HFFc6 (cell line): Measurements from ENCODE around the gene TBC1D23. TPM values are rescaled to one million over a fixed set of nuclear protein-coding genes. Genes with fewer than 3 reads are reported as not detected.
"Not testable (repeated sequence)": the region's sequence is repeated elsewhere in the genome, so short reads cannot be mapped to it uniquely, and the experiment has no call there.

Experiments used
- DNase-seq: peaks from one replicate; pipeline ENCODE4 v3.0.0-alpha.2; 2018
- H3K27ac Mint-ChIP-seq: 2 replicates; pipeline ENCODE4 v1.8.0; 2020; ENCODE audit warnings: mild to moderate bottlenecking, mixed read lengths
- H3K27me3 Mint-ChIP-seq: 2 replicates; pipeline ENCODE4 v1.8.0; 2021; ENCODE audit warnings: mild to moderate bottlenecking, moderate library complexity, mixed read lengths; ENCODE audit not compliant: insufficient read depth
- H3K36me3 Mint-ChIP-seq: 2 replicates; pipeline ENCODE4 v1.8.0; 2021; ENCODE audit warnings: low read depth, mixed read lengths
- H3K4me1 Mint-ChIP-seq: 2 replicates; pipeline ENCODE4 v1.8.0; 2020; ENCODE audit warnings: low read depth, mixed read lengths
- H3K4me3 Mint-ChIP-seq: 2 replicates; pipeline ENCODE4 v1.8.0; 2020; ENCODE audit warnings: mild to moderate bottlenecking, moderate library complexity, mixed read lengths
- H3K9me3 Mint-ChIP-seq: 2 replicates; pipeline ENCODE4 v1.8.0; 2020; ENCODE audit warnings: mild to moderate bottlenecking, mixed read lengths
- total RNA-seq, 6 experiments: library from RNA; stranded (reverse); fragmentation: NEBNext Ultra II Directional; extraction: Animal tissue kit (Norgen Biotek cat#: 25700); gene quantifications; 2 replicates in 1 of 6; 3 replicates in 5 of 6; pipeline ENCODE4 v1.2.3, GENCODE V29; 2021
- TF ChIP-seq, protein P1 (sequence below): fragments of 200-600 bp; sonication (generic); IDR thresholded peaks from 2 replicates; pipeline ENCODE4 v1.5.0; 2021; ENCODE audit warnings: antibody characterized with exemption, mild to moderate bottlenecking

TBC1D23 gene
- total RNA-seq, 6 experiments from 2014 or later = 62.1 to 76.5 (median 72.9) TPM

DNA sequence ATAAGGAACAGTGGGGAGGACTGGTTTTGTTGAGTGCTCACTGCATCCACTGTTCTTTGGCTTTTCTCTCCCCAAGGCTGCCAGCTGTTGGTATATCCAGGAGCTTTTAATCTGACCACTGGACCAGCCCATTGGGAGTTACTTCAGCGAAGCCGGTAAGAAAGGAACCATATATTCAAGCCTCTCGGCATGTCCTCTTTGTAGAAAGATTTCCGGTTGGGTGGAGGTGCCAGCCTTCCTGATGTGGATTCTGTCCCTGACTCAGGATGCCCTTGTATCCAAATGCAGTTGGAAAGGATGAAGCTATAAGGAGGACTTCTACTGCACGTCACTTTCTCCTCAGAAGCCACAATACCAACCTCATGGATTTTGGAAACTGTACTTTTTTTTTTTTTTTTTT is 87.9 kb downstream of the TBC1D23 start:
- H3K27me3 Mint-ChIP-seq = no peaks in the 10 kb centered on the region; the same call in 1 of the 2 replicates
- DNase-seq = no peak
- peaks cover 12% of the 10 kb centered on the region for H3K4me1 Mint-ChIP-seq
- no peaks in the 10 kb centered on the region for H3K9me3 Mint-ChIP-seq
- TF ChIP-seq, protein P1, sequence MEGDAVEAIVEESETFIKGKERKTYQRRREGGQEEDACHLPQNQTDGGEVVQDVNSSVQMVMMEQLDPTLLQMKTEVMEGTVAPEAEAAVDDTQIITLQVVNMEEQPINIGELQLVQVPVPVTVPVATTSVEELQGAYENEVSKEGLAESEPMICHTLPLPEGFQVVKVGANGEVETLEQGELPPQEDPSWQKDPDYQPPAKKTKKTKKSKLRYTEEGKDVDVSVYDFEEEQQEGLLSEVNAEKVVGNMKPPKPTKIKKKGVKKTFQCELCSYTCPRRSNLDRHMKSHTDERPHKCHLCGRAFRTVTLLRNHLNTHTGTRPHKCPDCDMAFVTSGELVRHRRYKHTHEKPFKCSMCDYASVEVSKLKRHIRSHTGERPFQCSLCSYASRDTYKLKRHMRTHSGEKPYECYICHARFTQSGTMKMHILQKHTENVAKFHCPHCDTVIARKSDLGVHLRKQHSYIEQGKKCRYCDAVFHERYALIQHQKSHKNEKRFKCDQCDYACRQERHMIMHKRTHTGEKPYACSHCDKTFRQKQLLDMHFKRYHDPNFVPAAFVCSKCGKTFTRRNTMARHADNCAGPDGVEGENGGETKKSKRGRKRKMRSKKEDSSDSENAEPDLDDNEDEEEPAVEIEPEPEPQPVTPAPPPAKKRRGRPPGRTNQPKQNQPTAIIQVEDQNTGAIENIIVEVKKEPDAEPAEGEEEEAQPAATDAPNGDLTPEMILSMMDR = no peak
- peaks cover 53% of the 10 kb centered on the region for H3K36me3 Mint-ChIP-seq
- no peak overlapping the region for H3K4me3 Mint-ChIP-seq
- H3K27ac Mint-ChIP-seq = no peak overlapping the region

DNA sequence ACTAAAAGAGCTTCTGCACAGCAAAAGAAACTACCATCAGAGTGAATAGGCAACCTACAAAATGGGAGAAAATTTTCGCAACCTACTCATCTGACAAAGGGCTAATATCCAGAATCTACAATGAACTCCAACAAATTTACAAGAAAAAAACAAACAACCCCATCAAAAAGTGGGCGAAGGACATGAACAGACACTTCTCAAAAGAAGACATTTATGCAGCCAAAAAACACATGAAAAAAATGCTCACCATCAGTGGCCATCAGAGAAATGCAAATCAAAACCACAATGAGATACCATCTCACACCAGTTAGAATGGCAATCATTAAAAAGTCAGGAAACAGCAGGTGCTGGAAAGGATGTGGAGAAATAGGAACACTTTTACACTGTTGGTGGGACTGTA is 91.0 kb downstream of the TBC1D23 start:
- Mint-ChIP-seq H3K4me1 (peaks cover 12% of the 10 kb centered on the region), H3K36me3 (peaks cover 47% of the 10 kb centered on the region)
- not testable (repeated sequence) for H3K4me3 Mint-ChIP-seq, H3K27me3 Mint-ChIP-seq, H3K27ac Mint-ChIP-seq, DNase-seq, H3K9me3 Mint-ChIP-seq

DNA sequence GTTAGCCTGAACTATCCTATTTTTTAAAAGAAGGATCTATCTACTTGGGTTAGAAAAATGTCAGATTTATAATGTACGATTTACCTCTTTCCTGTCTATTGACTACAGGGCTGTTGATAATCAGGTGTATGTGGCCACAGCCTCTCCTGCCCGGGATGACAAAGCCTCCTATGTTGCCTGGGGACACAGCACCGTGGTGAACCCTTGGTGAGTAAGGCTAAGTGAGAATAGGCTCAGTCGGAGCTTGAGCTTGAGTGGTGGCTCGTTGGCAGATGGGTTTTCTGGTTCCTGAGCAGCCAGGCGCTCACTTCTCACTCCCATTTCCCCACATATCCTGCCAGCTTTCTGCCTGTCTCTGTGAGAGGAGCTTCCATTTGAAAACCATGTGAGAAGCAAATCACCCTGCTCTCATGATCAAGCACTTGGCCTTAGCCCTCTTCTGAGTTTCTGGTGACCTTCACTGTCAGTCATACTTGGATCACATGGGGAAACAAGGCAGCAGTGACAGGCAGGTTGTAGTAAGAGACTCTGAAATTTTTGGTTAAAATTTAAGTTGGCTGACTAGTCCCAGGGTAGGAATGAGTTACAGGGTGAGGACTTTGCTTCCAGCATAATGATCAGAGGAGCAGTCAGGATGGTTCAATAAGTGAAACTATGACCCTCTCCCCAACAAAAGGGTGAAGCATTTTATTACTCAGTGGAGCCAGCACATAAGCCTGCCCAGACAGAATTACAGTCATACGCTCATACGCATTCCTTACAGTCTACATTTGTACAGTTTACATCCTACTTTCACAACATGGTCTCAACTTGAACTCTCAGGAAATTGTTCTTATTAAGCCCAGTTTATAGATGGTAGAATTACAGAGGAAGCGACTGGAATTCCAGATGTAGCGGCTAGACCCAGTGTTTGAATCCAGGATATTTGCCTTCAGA is 91.8 kb downstream of the TBC1D23 start:
- no peaks in the 10 kb centered on the region; the same call in 1 of the 2 replicates for H3K27me3 Mint-ChIP-seq
- H3K4me3 Mint-ChIP-seq = no peak overlapping the region
- TF ChIP-seq, protein P1 = no peak
- DNase-seq = no peak
- H3K27ac Mint-ChIP-seq = no peak overlapping the region; the same call in 1 of the 2 replicates
- H3K4me1 Mint-ChIP-seq = peaks cover 12% of the 10 kb centered on the region
- no peaks in the 10 kb centered on the region for H3K9me3 Mint-ChIP-seq
- peaks cover 47% of the 10 kb centered on the region for H3K36me3 Mint-ChIP-seq

DNA sequence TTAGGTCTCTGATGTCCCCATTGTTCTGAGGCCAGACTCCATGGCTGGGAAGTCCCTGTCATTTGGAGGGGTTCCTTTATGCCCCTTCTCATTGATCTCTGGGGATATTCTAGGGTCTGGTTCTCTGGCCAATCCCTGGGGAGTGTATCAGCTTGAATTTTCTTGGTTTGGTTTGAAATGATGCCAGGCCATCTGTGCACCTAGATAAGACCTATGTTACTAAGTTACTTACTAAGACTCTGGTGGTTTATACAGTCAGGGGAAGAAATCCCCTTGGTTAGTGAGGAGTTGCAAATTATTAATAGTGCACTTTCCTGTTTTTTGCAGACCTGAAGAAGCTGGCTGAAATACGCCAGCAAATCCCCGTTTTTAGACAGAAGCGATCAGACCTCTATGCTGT is 94.1 kb downstream of the TBC1D23 start:
- TF ChIP-seq, protein P1 = no peak
- no peaks in the 10 kb centered on the region; the same call in 1 of the 2 replicates for H3K27me3 Mint-ChIP-seq
- no peak for DNase-seq
- peaks cover 12% of the 10 kb centered on the region for H3K4me1 Mint-ChIP-seq
- H3K36me3 Mint-ChIP-seq = peaks cover 34% of the 10 kb centered on the region
- no peak overlapping the region for H3K27ac Mint-ChIP-seq
- no peak overlapping the region for H3K4me3 Mint-ChIP-seq
- H3K9me3 Mint-ChIP-seq = no peaks in the 10 kb centered on the region

DNA sequence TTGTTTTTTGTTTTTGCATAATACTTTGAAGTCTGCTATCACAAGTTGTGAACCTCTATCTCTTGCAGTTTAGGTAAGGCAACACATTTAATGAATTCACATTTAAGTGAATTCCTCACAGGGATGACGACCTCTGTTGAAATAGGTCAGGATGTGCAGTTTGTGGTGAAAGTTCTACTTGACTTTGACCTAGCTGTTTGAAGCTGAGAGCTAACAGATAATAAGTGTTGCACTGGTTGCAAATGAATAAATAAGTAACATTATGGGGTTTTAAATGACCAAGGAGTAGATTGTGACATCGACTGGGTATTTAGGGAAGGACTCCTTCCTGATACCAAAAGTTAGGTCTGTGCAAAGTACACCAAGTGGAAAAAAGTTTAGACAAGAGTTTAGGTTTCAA is 97.6 kb downstream of the TBC1D23 start:
- TF ChIP-seq, protein P1 = no peak
- Mint-ChIP-seq H3K27ac (no peak overlapping the region), H3K27me3 (no peaks in the 10 kb centered on the region; the same call in 1 of the 2 replicates), H3K4me3 (no peak overlapping the region), H3K4me1 (peaks cover under 1% of the 10 kb centered on the region; the same call in 1 of the 2 replicates), H3K9me3 (peaks cover 4% of the 10 kb centered on the region; the same call in 1 of the 2 replicates), H3K36me3 (peaks cover 38% of the 10 kb centered on the region)
- no peak for DNase-seq

DNA sequence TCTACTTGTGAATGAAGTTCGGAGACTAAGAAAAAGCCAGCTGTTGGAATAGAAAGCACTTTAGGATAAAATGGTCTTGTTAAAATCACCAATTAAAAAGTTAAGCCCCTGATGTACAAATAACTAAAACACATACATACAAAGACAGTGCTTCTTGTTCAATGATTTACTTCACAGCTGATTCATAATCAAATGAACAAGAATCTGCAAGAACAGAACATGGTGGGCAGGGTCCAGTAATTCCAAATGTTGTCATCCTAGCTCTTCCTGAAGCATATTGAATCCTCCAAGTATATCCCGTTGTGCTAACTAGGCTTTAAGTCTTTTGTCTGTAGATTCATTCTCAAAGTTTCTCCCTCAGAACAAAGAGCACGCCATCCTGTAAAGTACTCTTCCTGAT is 98.2 kb downstream of the TBC1D23 start:
- Mint-ChIP-seq H3K9me3 (peaks cover 4% of the 10 kb centered on the region; the same call in 1 of the 2 replicates), H3K4me3 (no peak overlapping the region), H3K27me3 (no peaks in the 10 kb centered on the region; the same call in 1 of the 2 replicates), H3K36me3 (peaks cover 42% of the 10 kb centered on the region), H3K4me1 (no peaks in the 10 kb centered on the region), H3K27ac (peak overlapping the region; percentile 3; the same call in 1 of the 2 replicates)
- DNase-seq = no peak
- TF ChIP-seq, protein P1 = no peak
